ENCODE data around the gene ADORA1. TPM values are rescaled to one million over a fixed set of nuclear protein-coding genes. Genes with fewer than 3 reads are reported as not detected.

The ADORA1 gene
- total RNA-seq, 1 experiment from 2014 or later: 1.2 TPM

DNA sequence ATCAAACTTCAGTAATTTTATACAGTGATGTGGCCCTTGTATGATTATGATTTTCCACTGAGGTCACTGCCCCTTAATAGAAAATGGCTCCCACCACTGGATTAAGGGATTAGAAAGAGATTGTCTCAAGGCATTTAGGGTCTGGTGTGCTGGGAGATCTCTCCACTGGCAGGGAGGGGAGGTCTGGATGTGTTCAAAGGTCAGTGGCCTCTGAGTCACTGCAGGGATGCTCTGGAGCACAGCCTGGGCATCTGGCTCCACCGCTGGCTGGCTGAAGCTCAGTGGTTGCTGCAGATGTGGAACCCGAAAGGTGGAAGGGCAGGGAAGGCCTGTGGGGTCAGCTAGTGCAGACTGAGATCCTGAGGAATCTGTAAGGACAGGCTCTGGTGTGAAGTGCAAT lies 77.2 kb downstream of the ADORA1 start:
- Histone ChIP-seq H3K27ac (ENCODE audit: low read depth, low read length, poor library complexity, severe bottlenecking) (no peak overlapping the region), H3K4me1 (ENCODE audit: insufficient read depth, low read length, poor library complexity, severe bottlenecking) (peaks cover 18% of the 10 kb centered on the region), H3K9me3 (ENCODE audit: low read depth, low read length, poor library complexity, severe bottlenecking) (no peaks in the 10 kb centered on the region), H3K4me3 (ENCODE audit: low read depth, low read length, poor library complexity, severe bottlenecking) (no peak overlapping the region), H3K27me3 (replicated peaks; ENCODE audit: insufficient read depth, low read depth, low read length, poor library complexity) (no peaks in the 10 kb centered on the region), H3K36me3 (ENCODE audit: insufficient read depth, low read length, poor library complexity, severe bottlenecking) (no peaks in the 10 kb centered on the region)
- intact Hi-C loops (cut with micrococcal nuclease; ENCODE audit: unreplicated experiment): no loop called here
- POLR2A ChIA-PET (ENCODE audit: low non-redundant PET): no interaction called here
- TF ChIP-seq, protein P1, sequence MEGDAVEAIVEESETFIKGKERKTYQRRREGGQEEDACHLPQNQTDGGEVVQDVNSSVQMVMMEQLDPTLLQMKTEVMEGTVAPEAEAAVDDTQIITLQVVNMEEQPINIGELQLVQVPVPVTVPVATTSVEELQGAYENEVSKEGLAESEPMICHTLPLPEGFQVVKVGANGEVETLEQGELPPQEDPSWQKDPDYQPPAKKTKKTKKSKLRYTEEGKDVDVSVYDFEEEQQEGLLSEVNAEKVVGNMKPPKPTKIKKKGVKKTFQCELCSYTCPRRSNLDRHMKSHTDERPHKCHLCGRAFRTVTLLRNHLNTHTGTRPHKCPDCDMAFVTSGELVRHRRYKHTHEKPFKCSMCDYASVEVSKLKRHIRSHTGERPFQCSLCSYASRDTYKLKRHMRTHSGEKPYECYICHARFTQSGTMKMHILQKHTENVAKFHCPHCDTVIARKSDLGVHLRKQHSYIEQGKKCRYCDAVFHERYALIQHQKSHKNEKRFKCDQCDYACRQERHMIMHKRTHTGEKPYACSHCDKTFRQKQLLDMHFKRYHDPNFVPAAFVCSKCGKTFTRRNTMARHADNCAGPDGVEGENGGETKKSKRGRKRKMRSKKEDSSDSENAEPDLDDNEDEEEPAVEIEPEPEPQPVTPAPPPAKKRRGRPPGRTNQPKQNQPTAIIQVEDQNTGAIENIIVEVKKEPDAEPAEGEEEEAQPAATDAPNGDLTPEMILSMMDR (conservative IDR thresholded peaks at IDR 0.05; ENCODE audit: low read depth, low read length): no peak
- TF ChIP-seq EZH2 (IDR thresholded peaks at IDR 0.05; ENCODE audit: borderline replicate concordance, low read depth, low read length, poor library complexity, severe bottlenecking): no peak
- DNase-seq (ENCODE audit: low spot score): no peak
- CTCF ChIA-PET: no interaction called here
- no TSS peak for BruUV-seq (replicated peaks)

DNA sequence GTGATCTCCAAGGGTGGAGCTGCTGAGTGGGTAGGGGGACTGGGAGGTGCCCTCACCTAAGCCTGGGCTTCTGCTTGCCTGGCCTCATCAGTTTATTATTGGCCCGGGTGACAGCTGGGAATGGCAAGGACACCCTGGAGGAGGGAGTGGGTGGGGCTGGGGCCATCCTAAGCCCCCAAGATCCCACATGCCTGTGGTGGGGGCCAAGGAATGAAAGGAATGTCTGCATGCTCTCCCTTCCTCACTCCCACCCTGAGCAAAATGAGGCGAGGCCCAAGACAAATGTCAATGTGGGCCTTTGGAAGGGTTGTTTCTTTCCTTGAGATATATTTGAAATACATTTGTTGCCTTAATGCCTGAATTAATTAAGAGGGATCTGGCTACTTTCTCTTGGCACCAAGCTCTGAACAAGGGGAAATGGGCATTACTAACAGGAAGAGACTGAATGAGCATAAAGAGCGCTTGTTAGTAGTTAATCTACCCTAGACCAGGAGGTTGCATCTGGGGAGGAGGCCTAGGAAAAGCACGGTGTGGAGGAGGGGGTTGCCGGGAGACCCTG lies 78.7 kb downstream of the ADORA1 start:
- Histone ChIP-seq H3K27ac (ENCODE audit: low read depth, low read length, poor library complexity, severe bottlenecking) (peak overlapping the region; percentile 35), H3K4me1 (ENCODE audit: insufficient read depth, low read length, poor library complexity, severe bottlenecking) (peaks cover 18% of the 10 kb centered on the region), H3K9me3 (ENCODE audit: low read depth, low read length, poor library complexity, severe bottlenecking) (no peaks in the 10 kb centered on the region), H3K36me3 (ENCODE audit: insufficient read depth, low read length, poor library complexity, severe bottlenecking) (no peaks in the 10 kb centered on the region), H3K27me3 (replicated peaks; ENCODE audit: insufficient read depth, low read depth, low read length, poor library complexity) (no peaks in the 10 kb centered on the region), H3K4me3 (ENCODE audit: low read depth, low read length, poor library complexity, severe bottlenecking) (no peak overlapping the region)
- TF ChIP-seq EZH2 (IDR thresholded peaks at IDR 0.05; ENCODE audit: borderline replicate concordance, low read depth, low read length, poor library complexity, severe bottlenecking): no peak
- TF ChIP-seq, protein P1 (conservative IDR thresholded peaks at IDR 0.05; ENCODE audit: low read depth, low read length): no peak
- CTCF ChIA-PET: interaction anchor here (1.0 kb wide), 1 partner anchor 10 kb away, joined by 3 read pairs; no protein-coding TSS in a partner anchor
- BruUV-seq (replicated peaks): no TSS peak
- peak; percentile 70 for DNase-seq (ENCODE audit: low spot score)
- POLR2A ChIA-PET (ENCODE audit: low non-redundant PET): no interaction called here
- intact Hi-C loops (cut with micrococcal nuclease; ENCODE audit: unreplicated experiment): no loop called here

DNA sequence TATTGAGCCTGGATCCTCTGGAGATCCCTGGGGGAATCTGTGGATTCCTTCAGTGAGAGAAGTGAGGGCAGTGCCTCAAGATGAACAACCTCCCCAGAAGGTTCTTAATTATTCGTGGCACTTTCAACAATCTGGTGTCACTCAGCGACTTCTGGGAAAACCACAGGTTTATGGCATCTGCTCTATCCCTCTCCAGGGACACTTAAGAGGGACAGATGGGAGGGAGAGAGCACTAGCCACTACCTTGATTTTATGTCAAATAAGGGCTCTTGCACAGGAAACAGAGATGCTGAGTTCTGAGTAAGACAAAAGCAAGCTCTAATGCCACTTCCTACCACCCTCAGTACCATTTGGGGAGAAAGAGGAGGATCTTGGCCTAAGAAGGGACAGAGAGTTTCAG lies 80.2 kb downstream of the ADORA1 start:
- H3K9me3 ChIP-seq (ENCODE audit: low read depth, low read length, poor library complexity, severe bottlenecking): no peaks in the 10 kb centered on the region
- H3K27me3 ChIP-seq (replicated peaks; ENCODE audit: insufficient read depth, low read depth, low read length, poor library complexity): no peaks in the 10 kb centered on the region
- H3K4me1 ChIP-seq (ENCODE audit: insufficient read depth, low read length, poor library complexity, severe bottlenecking): peaks cover 18% of the 10 kb centered on the region
- H3K36me3 ChIP-seq (ENCODE audit: insufficient read depth, low read length, poor library complexity, severe bottlenecking): no peaks in the 10 kb centered on the region
- peak; percentile 31 for DNase-seq (ENCODE audit: low spot score)
- POLR2A ChIA-PET (ENCODE audit: low non-redundant PET): no interaction called here
- TF ChIP-seq, protein P1 (conservative IDR thresholded peaks at IDR 0.05; ENCODE audit: low read depth, low read length): no peak
- no peak for TF ChIP-seq EZH2 (IDR thresholded peaks at IDR 0.05; ENCODE audit: borderline replicate concordance, low read depth, low read length, poor library complexity, severe bottlenecking)
- intact Hi-C loops (cut with micrococcal nuclease; ENCODE audit: unreplicated experiment): no loop called here
- no peak overlapping the region for H3K4me3 ChIP-seq (ENCODE audit: low read depth, low read length, poor library complexity, severe bottlenecking)
- no peak overlapping the region for H3K27ac ChIP-seq (ENCODE audit: low read depth, low read length, poor library complexity, severe bottlenecking)
- CTCF ChIA-PET: no interaction called here
- no TSS peak for BruUV-seq (replicated peaks)
